ENCODE results near the gene RRAD.

RRAD gene

GRCh38 chr16:66888647-66889615 lies 36.4 kb downstream of the RRAD start:
- Histone ChIP-seq H3K27me3 (ENCODE audit: insufficient read depth, low read length, poor library complexity) (no peaks in the 10 kb centered on the region), H3K27ac (ENCODE audit: low read length) (no peak overlapping the region), H3K9me3 (ENCODE audit: insufficient read depth, low read length, severe bottlenecking) (no peaks in the 10 kb centered on the region), H4K20me1 (ENCODE audit: insufficient read depth, low read length) (peaks cover 32% of the 10 kb centered on the region), H3K79me2 (ENCODE audit: insufficient read depth, low read length) (peaks cover 50% of the 10 kb centered on the region), H3K4me1 (ENCODE audit: insufficient read depth, low read length) (peaks cover 23% of the 10 kb centered on the region), H3K9ac (ENCODE audit: low read depth, low read length) (no peak overlapping the region), H3K4me3 (ENCODE audit: low read depth in 1 of 2, low read length in 2 of 2) (no peak overlapping the region), H3K36me3 (ENCODE audit: insufficient read depth, low read length) (peaks cover 68% of the 10 kb centered on the region), H2AFZ (ENCODE audit: low read depth, low read length) (no peak overlapping the region), H3K4me2 (ENCODE audit: insufficient read depth, low read length) (no peak overlapping the region)
- ATAC-seq (ENCODE audit: insufficient read depth, low read depth) = no peak
- TF ChIP-seq, protein P1, sequence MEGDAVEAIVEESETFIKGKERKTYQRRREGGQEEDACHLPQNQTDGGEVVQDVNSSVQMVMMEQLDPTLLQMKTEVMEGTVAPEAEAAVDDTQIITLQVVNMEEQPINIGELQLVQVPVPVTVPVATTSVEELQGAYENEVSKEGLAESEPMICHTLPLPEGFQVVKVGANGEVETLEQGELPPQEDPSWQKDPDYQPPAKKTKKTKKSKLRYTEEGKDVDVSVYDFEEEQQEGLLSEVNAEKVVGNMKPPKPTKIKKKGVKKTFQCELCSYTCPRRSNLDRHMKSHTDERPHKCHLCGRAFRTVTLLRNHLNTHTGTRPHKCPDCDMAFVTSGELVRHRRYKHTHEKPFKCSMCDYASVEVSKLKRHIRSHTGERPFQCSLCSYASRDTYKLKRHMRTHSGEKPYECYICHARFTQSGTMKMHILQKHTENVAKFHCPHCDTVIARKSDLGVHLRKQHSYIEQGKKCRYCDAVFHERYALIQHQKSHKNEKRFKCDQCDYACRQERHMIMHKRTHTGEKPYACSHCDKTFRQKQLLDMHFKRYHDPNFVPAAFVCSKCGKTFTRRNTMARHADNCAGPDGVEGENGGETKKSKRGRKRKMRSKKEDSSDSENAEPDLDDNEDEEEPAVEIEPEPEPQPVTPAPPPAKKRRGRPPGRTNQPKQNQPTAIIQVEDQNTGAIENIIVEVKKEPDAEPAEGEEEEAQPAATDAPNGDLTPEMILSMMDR (IDR thresholded peaks at IDR 0.05; ENCODE audit: borderline replicate concordance, extremely low read depth, low read length, poor library complexity, severe bottlenecking) = no peak
- TF ChIP-seq EZH2 (IDR thresholded peaks at IDR 0.05; ENCODE audit: borderline replicate concordance, low read depth, low read length, severe bottlenecking) = no peak
- DNase-seq = no peak

GRCh38 chr16:66886914-66887313 lies 38.4 kb downstream of the RRAD start:
- H3K27ac ChIP-seq (ENCODE audit: low read length) = no peak overlapping the region; the same call in 1 of the 2 replicates
- no peak for ATAC-seq (ENCODE audit: insufficient read depth, low read depth)
- H3K9ac ChIP-seq (ENCODE audit: low read depth, low read length) = no peak overlapping the region
- H3K36me3 ChIP-seq (ENCODE audit: insufficient read depth, low read length) = peaks cover 72% of the 10 kb centered on the region
- TF ChIP-seq EZH2 (IDR thresholded peaks at IDR 0.05; ENCODE audit: borderline replicate concordance, low read depth, low read length, severe bottlenecking) = no peak
- TF ChIP-seq, protein P1 (IDR thresholded peaks at IDR 0.05; ENCODE audit: borderline replicate concordance, extremely low read depth, low read length, poor library complexity, severe bottlenecking) = no peak
- H3K27me3 ChIP-seq (ENCODE audit: insufficient read depth, low read length, poor library complexity) = no peaks in the 10 kb centered on the region
- H3K4me2 ChIP-seq (ENCODE audit: insufficient read depth, low read length) = no peak overlapping the region
- peaks cover 68% of the 10 kb centered on the region for H3K79me2 ChIP-seq (ENCODE audit: insufficient read depth, low read length)
- peaks cover 40% of the 10 kb centered on the region for H4K20me1 ChIP-seq (ENCODE audit: insufficient read depth, low read length)
- H3K4me1 ChIP-seq (ENCODE audit: insufficient read depth, low read length) = peaks cover 27% of the 10 kb centered on the region
- no peaks in the 10 kb centered on the region for H3K9me3 ChIP-seq (ENCODE audit: insufficient read depth, low read length, severe bottlenecking)
- no peak overlapping the region for H3K4me3 ChIP-seq (ENCODE audit: low read depth in 1 of 2, low read length in 2 of 2)
- DNase-seq = no peak
- H2AFZ ChIP-seq (ENCODE audit: low read depth, low read length) = no peak overlapping the region

DNA sequence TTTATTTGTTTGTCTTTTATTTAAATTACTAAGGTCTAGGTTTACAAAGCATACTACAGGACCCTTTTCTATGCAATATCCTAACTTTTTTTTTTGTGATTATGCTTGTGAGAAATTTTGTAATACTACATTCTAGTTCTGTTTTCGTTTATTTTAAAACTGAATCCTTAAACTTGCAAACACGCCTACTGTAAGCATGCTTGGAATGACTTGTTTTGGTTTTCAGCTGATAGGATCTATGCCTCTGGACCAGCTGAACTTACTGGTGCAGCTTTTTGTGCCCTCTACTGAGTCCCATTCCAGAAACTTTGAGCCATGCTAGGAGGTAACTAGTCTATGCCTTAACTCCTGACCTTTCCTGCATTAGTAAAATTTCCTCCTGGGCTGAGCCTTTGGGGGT lies 39.0 kb downstream of the RRAD start:
- Histone ChIP-seq H3K36me3 (ENCODE audit: insufficient read depth, low read length) (peaks cover 70% of the 10 kb centered on the region), H3K79me2 (ENCODE audit: insufficient read depth, low read length) (peaks cover 74% of the 10 kb centered on the region), H4K20me1 (ENCODE audit: insufficient read depth, low read length) (peaks cover 46% of the 10 kb centered on the region), H2AFZ (ENCODE audit: low read depth, low read length) (no peak overlapping the region), H3K9me3 (ENCODE audit: insufficient read depth, low read length, severe bottlenecking) (no peaks in the 10 kb centered on the region), H3K9ac (ENCODE audit: low read depth, low read length) (no peak overlapping the region), H3K27me3 (ENCODE audit: insufficient read depth, low read length, poor library complexity) (no peaks in the 10 kb centered on the region), H3K4me1 (ENCODE audit: insufficient read depth, low read length) (peaks cover 33% of the 10 kb centered on the region), H3K4me3 (ENCODE audit: low read depth in 1 of 2, low read length in 2 of 2) (no peak overlapping the region), H3K27ac (ENCODE audit: low read length) (no peak overlapping the region), H3K4me2 (ENCODE audit: insufficient read depth, low read length) (no peak overlapping the region)
- no peak for TF ChIP-seq EZH2 (IDR thresholded peaks at IDR 0.05; ENCODE audit: borderline replicate concordance, low read depth, low read length, severe bottlenecking)
- TF ChIP-seq, protein P1 (IDR thresholded peaks at IDR 0.05; ENCODE audit: borderline replicate concordance, extremely low read depth, low read length, poor library complexity, severe bottlenecking) = no peak
- ATAC-seq (ENCODE audit: insufficient read depth, low read depth) (no peak), DNase-seq (no peak)
